Fibroblast of lung (primary cell): ENCODE data around the gene SYNPR. TPM values are rescaled to one million over a fixed set of nuclear protein-coding genes. Genes with fewer than 3 reads are reported as not detected.

Experiments
- DNase-seq, 2 donors: peaks; one replicate each; pipeline versions ENCODE4 v3.0.0 to v3.0.0-alpha.2; 2010; ENCODE audit warnings: low read depth in 2 of 2
- H2AFZ ChIP-seq: 2 replicates; pipeline ENCODE4 v1.5.1; 2012; ENCODE audit warnings: low read length, control low read depth, inconsistent platforms
- H3K27ac ChIP-seq: 2 replicates; pipeline ENCODE4 v1.5.1; 2011; ENCODE audit warnings: low read length, control low read depth; ENCODE audit not compliant: insufficient read depth
- H3K27me3 ChIP-seq: 2 replicates; pipeline ENCODE4 v1.5.1; 2011; ENCODE audit warnings: mild to moderate bottlenecking, low read length; ENCODE audit not compliant: control insufficient read depth, insufficient read depth
- H3K36me3 ChIP-seq: 2 replicates; pipeline ENCODE4 v1.5.1; 2011; ENCODE audit warnings: low read length; ENCODE audit not compliant: control insufficient read depth, insufficient read depth
- H3K4me1 ChIP-seq: 2 replicates; pipeline ENCODE4 v1.5.1; 2011; ENCODE audit warnings: low read length; ENCODE audit not compliant: control insufficient read depth, insufficient read depth; ENCODE audit errors: extremely low read depth
- H3K4me2 ChIP-seq: 2 replicates; pipeline ENCODE4 v1.5.1; 2011; ENCODE audit warnings: low read length, control low read depth; ENCODE audit not compliant: insufficient read depth; ENCODE audit errors: extremely low read depth
- H3K4me3 ChIP-seq, 4 experiments: fragments of 200-600 bp in 1 of 4; sonication (generic) in 1 of 4; replicated peaks in 1 of 4; 2 replicates each; pipeline ENCODE4 v1.5.1; 2011 to 2016; ENCODE audit warnings: low read length in 4 of 4, low read depth in 3 of 4, mild to moderate bottlenecking in 3 of 4, control low read depth in 2 of 4, inconsistent platforms in 1 of 4, mixed read lengths in 1 of 4; ENCODE audit not compliant: insufficient read depth in 1 of 4; ENCODE audit errors: control extremely low read depth in 1 of 4
- H3K79me2 ChIP-seq: 2 replicates; pipeline ENCODE4 v1.5.1; 2012; ENCODE audit warnings: mild to moderate bottlenecking, low read length, inconsistent platforms; ENCODE audit not compliant: control insufficient read depth, insufficient read depth
- H3K9ac ChIP-seq: 2 replicates; pipeline ENCODE4 v1.5.1; 2011; ENCODE audit warnings: mild to moderate bottlenecking, low read length, control low read depth; ENCODE audit not compliant: insufficient read depth
- H3K9me3 ChIP-seq: 2 replicates; pipeline ENCODE4 v1.5.1; 2012; ENCODE audit warnings: low read depth, low read length; ENCODE audit not compliant: control insufficient read depth, insufficient read depth
- H4K20me1 ChIP-seq: 2 replicates; pipeline ENCODE4 v1.5.1; 2011; ENCODE audit warnings: low read length; ENCODE audit not compliant: control insufficient read depth, insufficient read depth; ENCODE audit errors: extremely low read depth
- CTCF ChIP-seq, 2 donors: IDR thresholded peaks in 1 of 2; conservative IDR thresholded peaks in 1 of 2; 1 replicate in 1 of 2; 2 replicates in 1 of 2; pipeline ENCODE4 v1.5.1; 2011 to 2012; ENCODE audit warnings: low read length in 2 of 2, control low read depth in 1 of 2, inconsistent platforms in 1 of 2, low read depth in 1 of 2, mild to moderate bottlenecking in 1 of 2
- EZH2 ChIP-seq: IDR thresholded peaks from 2 replicates; pipeline ENCODE4 v1.5.1; 2012; ENCODE audit warnings: low read length, control low read depth, mild to moderate bottlenecking; ENCODE audit errors: missing control alignments
- polyA plus RNA-seq, 2 donors: library from polyadenylated mRNA; depleted of rRNA in 1 of 2; stranded (reverse) in 1 of 2; unstranded in 1 of 2; fragments of >200 nt; gene quantifications; 2 replicates each; pipeline ENCODE4 v1.2.1, GENCODE V29; 2011 to 2012; ENCODE audit warnings: missing spikeins in 1 of 2
- total RNA-seq: library from RNA; depleted of rRNA; stranded (reverse); fragments of >200 nt; gene quantifications from 2 replicates; pipeline ENCODE4 v1.2.1, GENCODE V29; 2014

SYNPR gene
- total and polyA plus RNA-seq, 2 donors (not counting 1 experiment from before 2014, with no cell fraction given), result not detected

- no peaks in the 10 kb centered on the region for H4K20me1 ChIP-seq
- DNase-seq, result no peak
- no peaks in the 10 kb centered on the region for H3K9me3 ChIP-seq
- H3K36me3 ChIP-seq, result no peaks in the 10 kb centered on the region
- no peak overlapping the region for H3K9ac ChIP-seq
- H3K27me3 ChIP-seq, result no peaks in the 10 kb centered on the region
- no peak overlapping the region for H3K4me2 ChIP-seq
- TF ChIP-seq EZH2 (no peak), CTCF (conservative IDR thresholded peaks at IDR 0.05 in 1 of 2, IDR thresholded peaks at IDR 0.05 in 1 of 2; ENCODE audit: low read depth in 1 of 2, low read length in 2 of 2) (no peak)
- H3K4me1 ChIP-seq, result no peaks in the 10 kb centered on the region
- H3K79me2 ChIP-seq, result no peaks in the 10 kb centered on the region
- H2AFZ ChIP-seq, result no peak overlapping the region
- no peak overlapping the region for H3K4me3 ChIP-seq
- H3K27ac ChIP-seq, result no peak overlapping the region
Observed at GRCh38 chr3:63295356-63295755, 17.2 kb downstream of the SYNPR start.

- no peak overlapping the region for H3K4me2 ChIP-seq
- H2AFZ ChIP-seq, result no peak overlapping the region
Observed at GRCh38 chr3:63295806-63296205, 17.7 kb downstream of the SYNPR start.

GRCh38 chr3:63296249-63296648 is 18.1 kb downstream of the SYNPR start:
- DNase-seq, result no peak
- Histone ChIP-seq H3K9me3 (no peaks in the 10 kb centered on the region), H2AFZ (no peak overlapping the region), H3K4me2 (no peak overlapping the region), H3K27ac (no peak overlapping the region), H4K20me1 (no peaks in the 10 kb centered on the region), H3K4me1 (no peaks in the 10 kb centered on the region), H3K4me3 (no peak overlapping the region), H3K27me3 (no peaks in the 10 kb centered on the region), H3K9ac (no peak overlapping the region), H3K36me3 (no peaks in the 10 kb centered on the region), H3K79me2 (no peaks in the 10 kb centered on the region)
- no peak for TF ChIP-seq CTCF (conservative IDR thresholded peaks at IDR 0.05 in 1 of 2, IDR thresholded peaks at IDR 0.05 in 1 of 2; ENCODE audit: low read depth in 1 of 2, low read length in 2 of 2)
- TF ChIP-seq EZH2, result no peak

More at GRCh38 chr3:63295806-63296205, 17.7 kb downstream of the SYNPR start:
- Histone ChIP-seq H3K4me3 (no peak overlapping the region), H3K9me3 (no peaks in the 10 kb centered on the region), H3K27ac (no peak overlapping the region), H4K20me1 (no peaks in the 10 kb centered on the region), H3K36me3 (no peaks in the 10 kb centered on the region), H3K79me2 (no peaks in the 10 kb centered on the region), H3K27me3 (no peaks in the 10 kb centered on the region), H3K4me1 (no peaks in the 10 kb centered on the region), H3K9ac (no peak overlapping the region)
- no peak for TF ChIP-seq CTCF (conservative IDR thresholded peaks at IDR 0.05 in 1 of 2, IDR thresholded peaks at IDR 0.05 in 1 of 2; ENCODE audit: low read depth in 1 of 2, low read length in 2 of 2)
- no peak for TF ChIP-seq EZH2
- DNase-seq, result no peak
